ENCODE results near the gene MAP3K5. TPM values are rescaled to one million over a fixed set of nuclear protein-coding genes. Genes with fewer than 3 reads are reported as not detected.

MAP3K5 gene
- polyA plus RNA-seq, 1 experiment, result 2.5 TPM

DNA sequence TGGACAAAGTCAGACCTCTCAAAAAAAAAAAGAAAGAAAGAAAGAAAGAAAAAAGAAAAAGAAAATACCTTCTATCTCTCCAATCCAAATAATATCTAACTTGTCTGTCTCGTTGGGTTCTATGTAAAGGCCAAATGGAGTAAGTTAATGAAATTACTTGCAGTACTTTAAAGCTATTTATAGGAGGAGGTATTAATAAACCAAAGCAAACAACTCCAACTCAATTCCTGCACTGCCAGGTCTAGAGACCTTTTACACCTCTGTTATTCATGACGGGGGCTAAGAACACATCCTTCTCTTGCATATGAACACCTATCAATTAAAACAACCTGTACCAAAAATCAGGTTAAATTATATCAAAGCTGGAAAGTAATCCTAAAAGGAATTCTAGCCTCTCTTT is 80.6 kb downstream of the MAP3K5 start:
- TF ChIP-seq, protein P1, sequence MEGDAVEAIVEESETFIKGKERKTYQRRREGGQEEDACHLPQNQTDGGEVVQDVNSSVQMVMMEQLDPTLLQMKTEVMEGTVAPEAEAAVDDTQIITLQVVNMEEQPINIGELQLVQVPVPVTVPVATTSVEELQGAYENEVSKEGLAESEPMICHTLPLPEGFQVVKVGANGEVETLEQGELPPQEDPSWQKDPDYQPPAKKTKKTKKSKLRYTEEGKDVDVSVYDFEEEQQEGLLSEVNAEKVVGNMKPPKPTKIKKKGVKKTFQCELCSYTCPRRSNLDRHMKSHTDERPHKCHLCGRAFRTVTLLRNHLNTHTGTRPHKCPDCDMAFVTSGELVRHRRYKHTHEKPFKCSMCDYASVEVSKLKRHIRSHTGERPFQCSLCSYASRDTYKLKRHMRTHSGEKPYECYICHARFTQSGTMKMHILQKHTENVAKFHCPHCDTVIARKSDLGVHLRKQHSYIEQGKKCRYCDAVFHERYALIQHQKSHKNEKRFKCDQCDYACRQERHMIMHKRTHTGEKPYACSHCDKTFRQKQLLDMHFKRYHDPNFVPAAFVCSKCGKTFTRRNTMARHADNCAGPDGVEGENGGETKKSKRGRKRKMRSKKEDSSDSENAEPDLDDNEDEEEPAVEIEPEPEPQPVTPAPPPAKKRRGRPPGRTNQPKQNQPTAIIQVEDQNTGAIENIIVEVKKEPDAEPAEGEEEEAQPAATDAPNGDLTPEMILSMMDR (IDR thresholded peaks at IDR 0.05; ENCODE audit: insufficient read depth, low read depth, low read length), result no peak
- no peaks in the 10 kb centered on the region for H3K36me3 ChIP-seq (ENCODE audit: control insufficient read depth, insufficient read depth, low read length)
- ChIA-PET POLR2A (no interaction called here), CTCF (interaction anchor here (0.8 to 1.2 kb wide), 2 partner anchors 13 to 26 kb away, joined by 4 to 5 read pairs; no protein-coding TSS in a partner anchor)
- H3K27me3 ChIP-seq (ENCODE audit: control insufficient read depth, insufficient read depth, low read length), result no peaks in the 10 kb centered on the region
- DNase-seq (ENCODE audit: low read depth), result no peak
- no peak overlapping the region for H3K4me3 ChIP-seq (ENCODE audit: low read depth, low read length)

DNA sequence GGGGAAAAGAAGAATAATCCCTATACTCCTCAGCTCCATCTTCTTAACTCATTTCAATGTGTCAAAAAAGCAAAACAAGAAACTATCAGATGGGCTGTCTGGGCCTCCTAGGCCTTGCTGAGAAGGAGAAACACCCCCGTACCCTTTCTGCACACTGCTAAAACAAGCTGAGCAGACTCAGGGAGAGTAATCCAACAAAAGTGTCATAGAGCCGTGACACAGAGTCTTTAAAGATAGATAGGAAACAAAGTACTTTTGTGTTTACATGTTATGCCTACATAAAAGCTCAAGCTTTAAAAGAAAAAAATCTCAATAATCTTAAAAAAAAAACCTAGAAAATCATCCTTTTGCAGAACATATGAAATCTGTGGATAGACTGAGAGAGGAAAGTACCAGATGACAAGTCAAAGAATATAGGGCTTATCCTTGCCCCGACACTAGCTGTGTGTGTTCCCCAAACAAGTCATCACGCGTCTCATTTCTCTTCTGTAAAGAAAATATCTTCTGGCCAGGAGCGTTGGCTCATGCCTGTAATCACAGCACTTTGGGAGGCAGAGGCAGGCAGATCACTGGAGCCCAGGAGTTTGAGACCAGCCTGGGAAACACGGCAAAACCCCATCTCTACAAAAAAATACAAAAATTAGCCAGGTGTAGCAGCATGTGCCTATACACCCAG is 81.3 kb downstream of the MAP3K5 start:
- POLR2A ChIA-PET, result no interaction called here
- CTCF ChIA-PET, result interaction anchor here (0.6 to 1.2 kb wide), 2 partner anchors 12 to 17 kb away, joined by 3 to 5 read pairs; no protein-coding TSS in a partner anchor
- Histone ChIP-seq H3K4me3 (ENCODE audit: low read depth, low read length) (no peak overlapping the region), H3K27me3 (ENCODE audit: control insufficient read depth, insufficient read depth, low read length) (no peaks in the 10 kb centered on the region), H3K36me3 (ENCODE audit: control insufficient read depth, insufficient read depth, low read length) (no peaks in the 10 kb centered on the region)
- no peak for DNase-seq (ENCODE audit: low read depth)
- TF ChIP-seq, protein P1 (IDR thresholded peaks at IDR 0.05; ENCODE audit: insufficient read depth, low read depth, low read length), result no peak

DNA sequence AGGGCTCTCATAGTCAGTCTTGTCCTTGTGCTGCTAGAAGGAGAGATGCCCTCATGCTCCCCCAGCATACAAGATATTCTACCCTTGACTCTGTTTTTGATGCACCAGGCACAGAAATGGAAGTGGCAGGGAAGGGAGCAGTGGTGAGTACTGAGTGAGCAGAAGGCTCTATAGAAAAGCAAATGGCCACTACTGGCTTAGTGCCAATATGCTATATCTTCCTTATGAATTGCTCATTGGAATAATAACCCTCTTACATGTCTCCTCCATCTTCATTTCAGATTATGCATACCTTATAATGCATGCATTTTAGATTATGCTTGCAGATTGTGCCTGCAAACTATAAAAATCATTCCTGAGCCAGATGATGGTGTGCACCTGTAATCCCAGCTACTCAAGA is 82.8 kb downstream of the MAP3K5 start:
- CTCF ChIA-PET, result no interaction called here

DNA sequence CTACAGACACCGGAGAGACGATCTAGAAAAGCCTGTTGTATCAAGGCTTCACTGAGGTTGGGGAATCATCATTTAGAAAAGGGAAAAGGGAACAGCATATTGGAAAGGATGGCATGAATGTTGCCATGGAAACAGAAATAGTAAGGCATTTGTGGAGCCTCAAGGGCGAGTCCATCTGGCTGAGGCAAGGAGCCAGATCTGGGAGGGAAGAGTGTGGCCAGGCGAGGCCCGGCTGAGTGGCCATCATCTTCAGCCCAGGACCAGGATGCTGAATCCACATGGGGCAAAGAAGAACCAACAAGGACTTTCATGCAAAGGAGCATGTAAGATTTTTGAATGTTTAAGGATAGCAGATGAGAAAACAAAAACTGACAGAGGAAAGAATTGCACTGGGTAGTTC is 85.8 kb downstream of the MAP3K5 start:
- Histone ChIP-seq H3K4me3 (ENCODE audit: low read depth, low read length) (no peak overlapping the region), H3K27me3 (ENCODE audit: control insufficient read depth, insufficient read depth, low read length) (no peaks in the 10 kb centered on the region), H3K36me3 (ENCODE audit: control insufficient read depth, insufficient read depth, low read length) (no peaks in the 10 kb centered on the region)
- ChIA-PET CTCF (interaction anchor here (1.2 kb wide), 1 partner anchor 19 kb away, joined by 3 read pairs; no protein-coding TSS in a partner anchor), POLR2A (no interaction called here)
- TF ChIP-seq, protein P1 (IDR thresholded peaks at IDR 0.05; ENCODE audit: insufficient read depth, low read depth, low read length), result no peak
- no peak for DNase-seq (ENCODE audit: low read depth)

More for the DNA sequence above, 82.8 kb downstream of the MAP3K5 start:
- H3K4me3 ChIP-seq (ENCODE audit: low read depth, low read length), result no peak overlapping the region
- H3K36me3 ChIP-seq (ENCODE audit: control insufficient read depth, insufficient read depth, low read length), result no peaks in the 10 kb centered on the region
- TF ChIP-seq, protein P1 (IDR thresholded peaks at IDR 0.05; ENCODE audit: insufficient read depth, low read depth, low read length), result no peak
- POLR2A ChIA-PET, result no interaction called here
- DNase-seq (ENCODE audit: low read depth), result no peak
- H3K27me3 ChIP-seq (ENCODE audit: control insufficient read depth, insufficient read depth, low read length), result no peaks in the 10 kb centered on the region

DNA sequence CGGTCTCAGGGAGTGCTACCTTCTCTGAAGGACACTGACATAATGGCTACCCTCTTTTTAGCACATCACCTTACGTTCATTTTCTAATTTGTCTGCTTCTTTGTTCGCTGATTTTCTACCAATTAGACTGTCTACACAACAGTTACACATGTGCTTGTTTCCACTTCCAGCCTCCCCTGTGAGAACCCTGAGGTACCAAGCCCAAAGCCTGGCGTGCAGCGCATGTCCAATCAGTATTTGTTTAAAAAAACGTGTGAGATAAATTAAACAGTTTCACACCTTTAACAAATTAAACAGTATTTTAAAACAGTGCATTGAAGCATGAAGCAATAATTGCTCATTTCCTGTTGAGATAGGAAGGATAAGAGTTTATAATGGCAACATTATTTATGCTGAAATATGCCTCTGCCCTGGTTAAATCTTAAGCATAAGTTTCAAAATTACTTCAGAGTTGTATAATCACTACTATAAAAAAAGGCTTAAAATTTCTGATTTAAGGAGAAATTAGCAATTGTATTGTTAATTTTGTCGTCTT is 88.9 kb downstream of the MAP3K5 start:
- ChIA-PET POLR2A (no interaction called here), CTCF (no interaction called here)
- no peaks in the 10 kb centered on the region for H3K36me3 ChIP-seq (ENCODE audit: control insufficient read depth, insufficient read depth, low read length)
- H3K27me3 ChIP-seq (ENCODE audit: control insufficient read depth, insufficient read depth, low read length), result no peaks in the 10 kb centered on the region
- H3K4me3 ChIP-seq (ENCODE audit: low read depth, low read length), result no peak overlapping the region
- TF ChIP-seq, protein P1 (IDR thresholded peaks at IDR 0.05; ENCODE audit: insufficient read depth, low read depth, low read length), result no peak
- DNase-seq (ENCODE audit: low read depth), result no peak
